Brain pericyte (primary cell): Measurements from ENCODE around the gene HEPACAM2.

Experiments used
- DNase-seq: peaks from one replicate; pipeline ENCODE4 v3.0.0-alpha.2; 2012; ENCODE audit warnings: low read depth, low spot score

Gene HEPACAM2

GRCh38 chr7:93226310-93226709, at the start of gene HEPACAM2:
TSS of gene HEPACAM2 (minus strand) at chr7:93226469.
- DNase-seq: no peak

- no peak for DNase-seq
Observed at GRCh38 chr7:93265220-93265619, 39.0 kb upstream of the HEPACAM2 start.

GRCh38 chr7:93262535-93262934, 36.3 kb upstream of the HEPACAM2 start:
- DNase-seq: no peak

DNA sequence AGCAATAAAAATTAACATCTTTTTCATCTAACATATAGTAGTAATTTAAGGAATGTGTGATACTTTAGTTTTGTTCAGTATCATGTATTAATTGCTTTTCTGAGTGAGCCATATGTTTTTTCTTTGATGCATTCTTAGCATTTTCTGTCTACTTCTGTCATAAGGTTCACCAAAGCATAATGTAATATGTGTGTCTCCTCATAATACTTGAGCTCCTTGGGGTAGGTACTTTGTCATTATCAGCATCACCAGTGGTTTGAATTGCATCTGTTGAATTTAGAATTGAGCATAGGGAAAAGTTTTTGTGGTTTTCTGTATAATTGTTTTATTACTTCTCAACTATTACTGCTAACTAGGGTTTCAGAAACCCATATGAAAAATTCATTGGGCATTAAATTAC, 32.4 kb upstream of the HEPACAM2 start:
- DNase-seq: no peak

DNA sequence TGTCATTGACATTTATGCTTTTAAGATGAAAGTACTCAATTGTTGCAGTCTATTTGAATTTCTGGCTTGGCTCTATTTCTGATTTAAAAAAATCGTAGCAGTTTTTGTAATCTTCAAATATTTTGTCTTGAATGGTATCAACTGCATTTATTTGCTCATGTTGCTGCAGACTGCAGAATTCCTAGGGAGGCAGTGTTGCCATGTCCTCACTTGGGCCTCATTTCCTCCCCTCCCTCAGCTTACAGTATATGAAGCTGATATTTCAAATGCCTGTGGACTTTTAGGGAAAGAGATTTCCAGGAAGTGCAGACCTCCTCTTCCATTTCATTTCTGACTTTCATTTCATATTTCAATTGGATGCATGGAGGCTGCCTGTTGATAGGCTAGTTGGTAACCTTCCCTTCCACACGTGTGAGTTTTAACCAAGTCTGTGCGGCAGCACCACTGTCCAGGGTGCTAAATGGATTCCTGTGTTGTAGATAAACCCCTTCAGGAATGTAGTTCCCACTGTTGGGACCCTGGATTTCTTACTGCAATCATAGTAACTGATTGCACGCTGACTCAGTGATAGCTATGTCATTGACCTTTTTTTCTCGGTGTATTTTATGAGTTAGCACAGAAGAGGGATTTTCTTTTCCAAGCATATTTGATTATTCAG, 23.4 kb upstream of the HEPACAM2 start:
- no peak for DNase-seq

DNA sequence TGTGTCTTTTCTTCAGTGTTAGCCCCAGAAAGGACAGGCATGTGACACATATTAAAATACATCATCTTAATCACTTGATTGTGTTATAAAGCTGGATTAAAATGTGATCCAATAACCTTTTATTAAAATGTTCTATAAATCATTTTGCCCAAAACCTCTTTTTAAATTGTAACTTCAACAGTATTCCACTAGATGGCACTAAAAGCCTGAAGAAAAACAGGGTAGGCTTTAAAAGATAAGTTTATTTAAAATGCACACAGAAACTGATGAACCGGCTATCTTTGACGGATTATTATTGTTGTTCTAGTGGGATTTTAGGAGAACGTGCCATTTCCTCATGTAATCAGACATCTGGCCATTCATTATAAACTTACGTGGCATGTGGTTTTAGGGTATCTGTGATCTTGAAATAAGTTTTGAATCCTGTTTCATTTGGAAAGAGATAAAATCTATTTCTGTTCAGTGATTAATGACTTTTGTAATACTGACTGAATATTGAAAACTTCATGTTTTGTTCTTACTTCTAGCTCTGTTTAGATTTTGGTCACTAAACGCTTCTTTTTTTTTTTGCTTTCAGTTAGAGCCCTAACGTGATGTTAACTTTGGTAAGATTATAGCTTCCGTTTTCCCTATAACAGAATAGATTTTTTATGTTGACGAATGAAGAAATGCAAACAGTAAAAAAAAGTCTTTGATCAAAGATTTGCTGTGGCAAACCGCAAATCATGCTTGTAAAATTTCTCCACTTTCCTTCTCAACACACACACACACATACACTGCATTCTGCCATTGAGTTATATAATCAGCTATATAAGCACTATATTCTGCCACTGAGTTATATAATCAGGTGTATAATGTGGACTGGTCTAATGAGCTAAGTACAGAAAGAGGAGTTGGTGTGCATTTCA, 19.5 kb upstream of the HEPACAM2 start:
- no peak for DNase-seq

GRCh38 chr7:93242106-93242505, 15.8 kb upstream of the HEPACAM2 start:
- no peak for DNase-seq

- DNase-seq: no peak
Observed at GRCh38 chr7:93239824-93240223, 13.6 kb upstream of the HEPACAM2 start.

GRCh38 chr7:93238748-93239147, 12.5 kb upstream of the HEPACAM2 start:
- no peak for DNase-seq

DNA sequence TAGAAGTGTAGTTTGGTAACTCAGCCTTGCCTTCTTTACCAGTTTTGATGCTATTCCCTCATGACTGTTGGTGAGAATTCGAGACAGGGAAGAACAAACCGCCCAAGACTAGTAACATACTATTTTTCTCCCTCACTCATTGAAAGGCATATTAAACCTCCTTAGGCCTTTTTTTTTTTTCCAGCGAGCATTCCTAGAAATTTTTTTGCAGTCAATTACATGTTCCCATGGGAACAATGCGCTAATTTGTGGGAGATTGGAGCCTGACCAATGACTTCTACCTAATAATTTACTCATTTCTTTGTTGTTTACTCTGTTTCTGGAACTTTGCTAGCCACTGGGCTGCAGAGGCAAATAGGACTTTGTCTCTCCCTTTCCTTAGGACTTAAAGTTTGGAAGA, 11.9 kb upstream of the HEPACAM2 start:
- no peak for DNase-seq

DNA sequence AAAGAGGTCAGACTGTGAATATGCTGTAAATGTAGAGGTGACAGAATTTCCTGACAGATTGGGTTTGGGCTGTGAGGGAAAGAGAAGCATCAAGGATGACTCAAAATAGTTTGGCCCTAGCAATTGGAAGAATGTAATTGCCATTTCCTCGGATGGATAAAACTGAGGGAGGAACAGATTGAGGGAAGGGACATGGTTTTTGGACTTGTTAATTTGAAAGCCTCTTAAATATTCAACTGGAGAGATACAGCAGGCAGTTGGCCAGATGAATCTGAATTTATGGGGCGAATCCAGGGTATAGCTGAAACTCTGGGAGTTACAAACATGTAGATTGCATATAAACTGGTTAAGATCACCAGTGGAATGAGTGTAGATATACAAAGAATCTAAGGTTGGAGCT, 9.3 kb upstream of the HEPACAM2 start:
- no peak for DNase-seq

DNA sequence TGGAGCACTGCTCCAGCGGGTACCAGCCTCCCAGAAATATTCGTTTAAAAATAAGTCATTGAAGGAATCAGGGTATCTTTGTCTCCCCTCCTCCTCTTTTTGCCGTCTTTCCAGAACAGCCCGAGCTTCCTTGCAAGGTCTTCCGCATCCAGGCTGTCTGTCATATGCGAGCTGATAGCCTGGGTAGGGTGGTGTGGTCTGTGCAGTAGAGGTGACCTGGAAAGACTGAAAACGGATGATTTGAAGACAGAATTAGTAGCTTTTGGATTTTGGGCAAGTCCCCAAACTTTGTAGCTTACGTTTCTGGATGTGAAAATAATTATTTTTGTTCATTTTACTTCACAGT, 6.4 kb upstream of the HEPACAM2 start:
- no peak for DNase-seq

DNA sequence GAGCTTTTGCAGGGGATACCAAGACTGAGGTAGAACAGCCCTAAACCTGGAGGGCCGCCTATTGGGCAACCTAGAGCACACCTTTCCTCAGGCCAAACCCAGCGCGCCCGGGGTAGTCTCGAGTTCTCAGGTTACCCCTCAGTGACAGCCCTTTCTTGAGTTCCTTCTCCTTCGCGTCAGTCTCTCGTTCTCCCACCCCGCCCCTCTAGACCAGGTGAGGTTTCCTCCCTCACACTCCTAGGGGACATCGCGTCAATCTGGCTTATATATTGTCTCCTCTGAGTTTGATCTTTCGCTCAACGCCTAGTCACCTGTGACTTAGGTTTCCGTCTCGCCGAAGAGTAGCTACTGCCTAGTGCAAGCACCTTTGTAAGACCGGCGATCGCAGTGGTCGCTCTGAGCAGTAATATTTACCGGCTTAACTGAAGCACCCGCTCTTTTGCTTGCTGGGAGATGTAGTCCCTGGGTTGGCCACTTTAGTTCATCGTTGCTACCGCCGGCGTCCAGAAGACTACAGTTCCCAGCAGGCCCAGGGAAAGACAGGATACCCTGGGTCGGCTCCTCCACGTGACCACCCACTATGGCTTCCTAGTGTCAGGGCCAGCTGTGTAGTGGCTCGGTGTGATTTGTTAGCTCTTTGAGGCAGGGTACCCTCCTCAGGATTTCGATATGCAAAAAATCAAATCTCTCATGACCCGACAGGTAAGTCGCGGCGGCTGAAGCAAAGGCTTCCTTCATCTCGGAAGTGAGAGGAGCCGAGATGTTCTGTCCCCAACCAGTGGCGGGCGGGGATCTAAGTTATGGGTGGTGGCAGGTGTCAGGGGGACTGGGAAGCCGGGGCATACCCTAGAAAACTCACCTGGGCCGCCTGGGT, 5.8 kb upstream of the HEPACAM2 start, which contains the start of gene VPS50:
Gene VPS50, plus strand, starts transcription at position 568 of the 874 bp plus-strand sequence. Its CDS starts 102 bp downstream, at position 670.
- DNase-seq: peak; percentile 88

DNA sequence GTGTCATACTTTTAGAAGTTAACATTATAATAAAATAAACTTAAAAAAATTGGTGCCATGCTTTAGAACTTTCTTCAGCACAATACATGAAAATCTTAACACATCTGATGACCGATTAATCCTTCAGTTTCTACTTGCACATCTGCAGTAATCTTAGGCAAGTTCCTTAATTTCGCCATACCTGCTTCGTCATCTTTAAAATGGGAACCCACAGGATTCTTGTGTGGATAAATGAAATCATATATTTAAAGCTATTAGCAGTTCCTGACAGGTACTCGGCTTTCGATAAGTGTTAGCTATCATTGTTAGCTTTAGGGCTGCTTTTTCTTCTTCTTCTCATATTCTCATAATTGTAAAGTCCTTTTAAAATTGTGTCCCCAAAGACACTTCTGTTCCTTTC, 5.0 kb upstream of the HEPACAM2 start:
- DNase-seq: no peak

DNA sequence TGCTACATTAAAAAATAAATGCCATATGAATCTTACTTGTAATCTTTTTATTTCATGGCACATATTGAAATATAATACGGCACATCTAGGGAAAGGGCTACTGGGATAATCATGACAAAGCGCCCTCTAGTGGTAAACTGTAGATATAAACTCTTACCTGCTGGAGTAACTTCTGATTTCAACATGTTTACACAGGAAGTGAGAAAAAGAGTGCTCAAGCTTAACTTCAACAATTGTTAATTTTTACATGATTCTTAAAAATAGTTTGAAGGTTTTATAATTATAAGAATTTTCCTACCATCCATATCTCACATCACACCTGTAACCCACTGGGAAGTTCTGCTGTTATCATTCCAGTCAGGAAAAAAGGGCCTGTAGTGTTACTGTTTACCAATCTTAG, 2.0 kb upstream of the HEPACAM2 start:
- no peak for DNase-seq

GRCh38 chr7:93219868-93220267, 6.4 kb downstream of the HEPACAM2 start:
- DNase-seq: no peak

GRCh38 chr7:93218997-93219827, 7.1 kb downstream of the HEPACAM2 start:
- no peak for DNase-seq

DNA sequence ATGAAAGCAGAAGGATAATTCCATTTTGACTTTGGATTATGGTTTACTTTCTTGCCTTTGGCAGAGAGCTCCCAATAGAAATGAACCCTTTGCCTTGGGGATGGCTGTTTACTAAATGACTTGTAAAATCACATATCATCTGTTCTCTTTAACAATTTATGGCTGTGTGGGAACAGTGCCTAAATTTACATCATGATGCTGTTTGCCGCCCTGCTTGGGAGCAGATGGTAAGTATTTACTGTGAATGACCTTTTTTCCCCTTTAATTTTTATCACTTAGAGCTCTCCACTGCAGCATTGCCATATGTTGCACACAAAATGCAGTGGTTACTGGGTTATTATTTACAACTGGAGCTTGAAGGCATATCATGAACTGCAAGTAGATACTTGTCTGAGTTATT, 13.4 kb downstream of the HEPACAM2 start:
- DNase-seq: no peak

DNA sequence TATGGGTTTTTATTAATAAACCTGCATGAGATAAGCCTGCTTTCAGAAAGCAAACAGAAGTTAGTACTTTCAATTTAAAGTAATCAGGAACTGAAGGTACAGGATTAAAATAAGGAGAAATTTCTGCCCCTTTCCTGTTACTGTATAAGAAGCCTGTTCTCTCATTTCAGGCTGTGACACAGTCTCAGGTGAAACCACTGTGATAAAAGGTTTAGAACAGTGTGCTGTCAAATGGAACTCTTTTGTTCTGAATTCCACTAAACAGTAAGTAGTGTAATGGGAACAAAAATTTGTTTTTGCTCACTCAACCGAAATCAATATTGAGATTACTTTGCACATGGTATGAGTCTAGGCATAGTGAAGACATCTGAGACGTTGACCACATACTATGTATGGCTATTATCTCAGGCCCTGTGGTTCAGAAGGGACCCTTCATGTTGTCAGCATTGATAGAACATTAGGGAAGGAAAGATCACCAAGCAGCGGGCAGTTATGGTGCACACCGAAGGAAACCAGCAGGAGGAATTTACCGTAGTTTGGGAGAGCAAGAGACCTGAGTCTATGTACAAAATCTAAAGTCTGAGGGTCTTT, 14.9 kb downstream of the HEPACAM2 start:
- DNase-seq: no peak

DNA sequence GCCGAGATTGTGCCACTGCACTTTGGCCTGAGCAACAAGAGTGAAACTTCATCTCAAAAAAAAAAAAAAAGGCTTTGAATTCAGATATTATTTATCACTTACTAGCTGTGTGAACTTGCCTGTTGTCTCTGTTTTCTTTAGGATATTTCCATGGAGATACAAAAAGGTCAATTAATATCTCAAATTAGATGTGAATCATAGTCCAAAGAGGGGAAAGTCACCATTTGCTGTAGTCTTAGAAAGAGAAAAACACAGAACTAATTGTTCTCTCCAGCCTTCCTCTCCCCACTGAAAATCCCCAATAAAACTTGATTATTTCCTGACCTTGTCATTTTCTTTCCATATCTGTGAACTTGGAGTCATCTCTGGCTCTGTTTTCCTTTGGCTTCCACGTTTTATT, 21.2 kb downstream of the HEPACAM2 start:
- no peak for DNase-seq

DNA sequence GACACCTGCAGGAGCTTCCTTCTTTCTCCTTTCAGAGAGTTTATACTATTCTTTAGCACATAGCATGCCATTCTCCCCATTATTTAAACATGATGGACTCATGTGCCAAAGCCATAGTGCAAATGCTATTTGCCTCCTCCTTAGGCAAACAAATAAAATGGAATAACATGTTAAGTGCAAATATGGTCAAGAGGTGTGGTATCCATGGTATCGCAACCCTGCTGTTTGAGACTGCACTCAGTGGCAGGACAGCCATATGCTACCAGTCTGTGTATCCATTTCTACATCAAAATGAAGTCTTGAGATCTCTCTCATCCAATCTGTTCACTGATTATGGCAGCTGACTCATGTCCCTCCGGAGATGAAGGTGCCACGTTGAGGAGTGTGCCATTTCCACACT, 22.8 kb downstream of the HEPACAM2 start:
- DNase-seq: no peak
